HFF-Myc (cell line): Measurements from ENCODE around the gene PLCL1.

Source experiments
- DNase-seq: peaks from one replicate; pipeline ENCODE4 v3.0.0-alpha.2; 2011; ENCODE audit warnings: low read depth; ENCODE audit errors: extremely low read depth
- H3K4me3 ChIP-seq: replicated peaks from 2 replicates; pipeline ENCODE4 v1.5.1; 2011; ENCODE audit warnings: low read depth, mild to moderate bottlenecking, control low read depth, low read length
- CTCF ChIP-seq: IDR thresholded peaks from 2 replicates; pipeline ENCODE4 v1.5.1; 2012; ENCODE audit warnings: mild to moderate bottlenecking, low read depth, low read length, control low read depth; ENCODE audit errors: missing control alignments

PLCL1 gene

DNA sequence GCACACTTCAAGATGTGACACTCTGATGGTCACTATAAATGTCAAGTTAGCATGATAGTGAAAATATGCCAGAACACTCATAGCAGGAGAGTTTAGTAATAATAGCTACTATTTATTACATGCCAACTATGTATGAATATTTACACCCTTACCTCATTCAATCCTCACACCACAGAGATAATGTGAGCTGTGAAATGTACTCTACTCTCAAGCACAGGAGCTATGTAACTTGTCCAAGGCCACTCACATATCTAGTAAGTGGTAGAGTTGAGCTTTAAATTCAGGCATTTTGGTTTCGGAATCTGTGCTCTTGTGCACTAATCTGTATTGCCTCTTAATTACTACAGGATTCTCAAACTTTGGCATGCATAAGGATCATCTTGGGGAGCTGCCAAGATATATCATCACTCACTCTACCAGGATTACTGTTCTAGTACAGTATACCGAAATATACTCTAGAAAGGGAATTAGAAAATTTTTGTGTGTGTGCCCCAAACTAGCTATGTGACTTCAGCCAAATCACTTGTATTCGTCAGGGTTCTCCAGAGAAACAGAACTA lies 154.3 kb downstream of the PLCL1 start:
- H3K4me3 ChIP-seq: no peak overlapping the region
- no peak for TF ChIP-seq CTCF
- no peak for DNase-seq

- no peak for DNase-seq
- H3K4me3 ChIP-seq: no peak overlapping the region
- TF ChIP-seq CTCF: no peak
These were observed 155.0 kb downstream of the PLCL1 start for GRCh38 chr2:197959383-197959782.

DNA sequence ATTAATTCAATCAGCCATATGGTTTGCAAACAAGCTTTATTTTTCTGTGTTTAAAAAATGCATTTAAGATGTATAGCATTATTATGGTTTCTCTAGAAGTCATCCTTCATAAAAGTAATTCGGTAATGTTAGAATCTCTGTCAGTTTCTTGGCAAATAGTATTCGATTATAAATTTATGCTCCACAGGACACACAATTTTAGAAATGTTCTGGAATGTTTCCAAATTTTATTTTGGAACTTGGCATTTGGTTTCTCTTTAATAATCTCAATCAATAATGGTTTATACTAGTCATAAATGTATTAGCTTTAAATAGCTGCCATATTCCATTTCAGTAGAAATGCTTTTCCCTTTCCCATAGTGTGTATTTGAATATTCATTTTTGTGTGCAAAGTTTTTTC lies 156.4 kb downstream of the PLCL1 start:
- no peak for TF ChIP-seq CTCF
- no peak for DNase-seq
- H3K4me3 ChIP-seq: no peak overlapping the region

DNA sequence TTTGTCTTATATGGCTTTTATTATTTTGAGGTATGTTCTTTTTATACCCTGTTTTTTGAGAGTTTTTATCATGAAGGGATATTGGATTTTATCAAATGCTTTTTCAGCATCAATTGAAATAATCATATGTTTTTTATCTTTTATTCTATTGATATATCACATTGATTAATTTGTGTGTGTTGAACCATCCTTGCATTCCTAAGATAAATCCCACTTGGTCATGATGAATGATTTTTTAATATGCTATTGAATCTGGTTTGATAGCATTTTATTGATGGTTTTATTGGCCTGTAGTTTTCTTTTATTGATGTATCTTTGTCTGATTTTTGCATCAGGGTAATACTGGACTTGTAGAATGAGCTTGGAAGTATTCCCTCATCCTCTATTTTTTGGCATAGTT lies 160.3 kb downstream of the PLCL1 start:
- H3K4me3 ChIP-seq: no peak overlapping the region
- no peak for DNase-seq
- TF ChIP-seq CTCF: no peak

GRCh38 chr2:197965756-197966155 lies 161.4 kb downstream of the PLCL1 start:
- TF ChIP-seq CTCF: no peak
- no peak for DNase-seq
- H3K4me3 ChIP-seq: no peak overlapping the region

DNA sequence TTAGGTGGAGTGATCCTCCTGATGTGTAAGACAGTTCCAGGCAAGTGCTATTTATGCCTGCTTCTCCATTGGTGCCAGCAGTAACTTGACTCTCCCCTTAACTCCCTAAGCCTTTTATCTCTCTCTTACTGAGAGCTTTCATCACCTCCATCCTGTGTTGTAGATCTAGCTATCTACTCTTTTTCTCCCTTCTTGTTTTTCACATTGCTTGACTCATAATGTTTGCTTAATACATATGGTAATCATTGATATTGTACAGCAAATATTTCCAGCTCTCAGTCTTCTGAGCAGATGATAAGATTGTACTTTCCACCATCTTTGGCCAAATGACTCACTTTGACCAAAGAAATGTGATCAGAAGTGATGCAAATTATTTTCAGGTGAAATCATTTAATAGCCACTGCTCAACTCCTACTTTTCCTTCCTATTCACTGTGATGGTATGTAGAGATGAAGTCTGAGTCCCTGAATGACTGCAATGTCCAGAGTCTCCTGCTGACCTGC lies 165.0 kb downstream of the PLCL1 start:
- TF ChIP-seq CTCF: no peak
- DNase-seq: no peak
- no peak overlapping the region for H3K4me3 ChIP-seq

GRCh38 chr2:197972061-197972460 lies 167.7 kb downstream of the PLCL1 start:
- H3K4me3 ChIP-seq: no peak overlapping the region
- DNase-seq: no peak
- no peak for TF ChIP-seq CTCF
